Measurements from ENCODE around the gene ASPRV1. TPM values are rescaled to one million over a fixed set of nuclear protein-coding genes. Genes with fewer than 3 reads are reported as not detected.
"Not testable (repeated sequence)": the region's sequence is repeated elsewhere in the genome, so short reads cannot be mapped to it uniquely, and the experiment has no call there.

ASPRV1 gene
- total and polyA plus RNA-seq, 8 donors = 0.73 to 4.2 (median 3.0) TPM

DNA sequence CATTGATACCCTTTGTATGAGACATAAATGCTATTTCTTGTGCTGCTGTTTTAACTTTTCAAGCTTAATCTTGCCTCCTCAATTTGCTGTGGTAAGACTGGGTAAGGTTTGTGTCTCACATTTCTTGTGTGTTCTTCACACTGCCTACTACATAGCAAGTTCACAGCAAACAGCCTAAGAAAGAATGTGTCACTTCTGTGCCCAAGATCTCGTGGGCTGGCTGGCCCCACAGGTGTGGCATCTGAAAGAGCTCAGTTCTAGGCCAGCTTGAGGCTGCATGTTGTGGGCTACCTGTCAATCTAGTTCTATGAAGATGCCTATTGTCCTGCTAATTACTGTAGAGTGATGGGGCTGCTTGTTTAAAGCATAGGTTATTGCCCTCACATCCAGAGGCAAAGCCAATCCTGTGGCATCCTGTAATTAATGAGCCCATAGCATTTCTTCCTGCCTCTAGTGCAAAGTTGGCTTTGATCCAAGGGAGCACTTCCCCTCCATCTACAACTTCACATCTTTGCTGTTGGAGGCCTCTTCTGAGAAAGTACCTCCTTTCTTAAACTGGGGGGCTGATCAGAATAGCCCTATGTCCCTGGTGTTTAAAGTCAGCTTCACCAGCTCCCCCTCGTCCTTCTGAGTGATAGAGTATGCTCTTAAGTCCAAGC is 40.9 kb upstream of the ASPRV1 start:
- no peaks in the 10 kb centered on the region for H3K27me3 ChIP-seq
- TF ChIP-seq, protein P1, sequence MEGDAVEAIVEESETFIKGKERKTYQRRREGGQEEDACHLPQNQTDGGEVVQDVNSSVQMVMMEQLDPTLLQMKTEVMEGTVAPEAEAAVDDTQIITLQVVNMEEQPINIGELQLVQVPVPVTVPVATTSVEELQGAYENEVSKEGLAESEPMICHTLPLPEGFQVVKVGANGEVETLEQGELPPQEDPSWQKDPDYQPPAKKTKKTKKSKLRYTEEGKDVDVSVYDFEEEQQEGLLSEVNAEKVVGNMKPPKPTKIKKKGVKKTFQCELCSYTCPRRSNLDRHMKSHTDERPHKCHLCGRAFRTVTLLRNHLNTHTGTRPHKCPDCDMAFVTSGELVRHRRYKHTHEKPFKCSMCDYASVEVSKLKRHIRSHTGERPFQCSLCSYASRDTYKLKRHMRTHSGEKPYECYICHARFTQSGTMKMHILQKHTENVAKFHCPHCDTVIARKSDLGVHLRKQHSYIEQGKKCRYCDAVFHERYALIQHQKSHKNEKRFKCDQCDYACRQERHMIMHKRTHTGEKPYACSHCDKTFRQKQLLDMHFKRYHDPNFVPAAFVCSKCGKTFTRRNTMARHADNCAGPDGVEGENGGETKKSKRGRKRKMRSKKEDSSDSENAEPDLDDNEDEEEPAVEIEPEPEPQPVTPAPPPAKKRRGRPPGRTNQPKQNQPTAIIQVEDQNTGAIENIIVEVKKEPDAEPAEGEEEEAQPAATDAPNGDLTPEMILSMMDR (IDR thresholded peaks at IDR 0.05) = no peak
- H3K27ac ChIP-seq = peak overlapping the region in 1 of 2 donors; percentile 19
- intact Hi-C loops (cut with DNase I) = no loop called here
- H3K36me3 ChIP-seq = no peaks in the 10 kb centered on the region
- H3K4me1 ChIP-seq = peaks cover 0 to 20% of the 10 kb centered on the region in 2 donors
- DNase-seq (peak in 1 of 4 donors; percentile 6), ATAC-seq (no peak)
- H3K9me3 ChIP-seq = no peaks in the 10 kb centered on the region
- no peak overlapping the region for H3K4me3 ChIP-seq

DNA sequence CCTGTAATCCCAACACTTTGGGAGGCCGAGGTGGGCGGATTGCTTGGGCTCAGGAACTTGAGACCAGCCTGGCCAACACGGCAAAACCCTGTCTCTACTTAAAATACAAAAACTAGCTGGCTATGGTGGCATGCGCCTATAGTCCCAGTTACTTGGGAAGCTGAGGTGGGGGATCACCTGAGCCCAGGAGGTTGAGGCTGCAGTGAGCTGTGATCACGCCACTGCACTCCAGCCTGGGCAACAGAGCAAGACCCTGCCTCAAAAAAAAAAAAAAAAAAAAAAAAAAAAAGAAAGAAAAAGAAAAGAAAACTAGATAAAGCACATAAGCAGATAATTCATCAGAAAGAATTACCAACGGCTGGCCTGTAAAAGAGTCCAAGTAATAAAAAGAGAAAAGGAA is 39.1 kb upstream of the ASPRV1 start:
- H3K9me3 ChIP-seq; H3K36me3 ChIP-seq; DNase-seq; intact Hi-C loops (cut with DNase I); ATAC-seq; H3K4me3 ChIP-seq; H3K27ac ChIP-seq; H3K27me3 ChIP-seq: not testable (repeated sequence)
- peaks cover 0 to 32% of the 10 kb centered on the region in 2 donors for H3K4me1 ChIP-seq

DNA sequence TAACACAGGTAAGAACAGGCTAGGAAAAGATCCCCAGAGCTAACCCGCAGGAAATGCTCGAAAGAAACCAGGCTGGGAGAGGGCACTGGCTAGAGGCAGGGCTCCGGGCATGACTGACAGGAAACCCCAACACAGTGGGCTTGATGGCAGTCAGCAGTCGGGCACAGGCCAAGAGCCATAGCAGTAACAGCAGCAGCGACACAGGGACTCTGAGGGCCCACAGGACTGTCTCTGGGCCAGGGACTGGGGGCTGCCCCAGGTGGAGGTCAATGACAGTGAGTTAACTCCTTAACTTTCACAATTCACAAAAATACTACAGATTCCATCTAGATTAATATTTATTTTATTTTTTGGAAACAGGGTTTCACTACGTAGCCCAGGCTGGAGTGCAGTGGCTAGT is 37.3 kb upstream of the ASPRV1 start:
- Histone ChIP-seq H3K4me1 (peaks cover 0 to 32% of the 10 kb centered on the region in 2 donors), H3K27ac (no peak overlapping the region), H3K36me3 (peaks cover 0 to 8% of the 10 kb centered on the region in 2 donors), H3K27me3 (no peaks in the 10 kb centered on the region), H3K9me3 (no peaks in the 10 kb centered on the region), H3K4me3 (no peak overlapping the region)
- DNase-seq (no peak), ATAC-seq (no peak)
- intact Hi-C loops (cut with DNase I) = no loop called here
- TF ChIP-seq, protein P1 (IDR thresholded peaks at IDR 0.05) = no peak

DNA sequence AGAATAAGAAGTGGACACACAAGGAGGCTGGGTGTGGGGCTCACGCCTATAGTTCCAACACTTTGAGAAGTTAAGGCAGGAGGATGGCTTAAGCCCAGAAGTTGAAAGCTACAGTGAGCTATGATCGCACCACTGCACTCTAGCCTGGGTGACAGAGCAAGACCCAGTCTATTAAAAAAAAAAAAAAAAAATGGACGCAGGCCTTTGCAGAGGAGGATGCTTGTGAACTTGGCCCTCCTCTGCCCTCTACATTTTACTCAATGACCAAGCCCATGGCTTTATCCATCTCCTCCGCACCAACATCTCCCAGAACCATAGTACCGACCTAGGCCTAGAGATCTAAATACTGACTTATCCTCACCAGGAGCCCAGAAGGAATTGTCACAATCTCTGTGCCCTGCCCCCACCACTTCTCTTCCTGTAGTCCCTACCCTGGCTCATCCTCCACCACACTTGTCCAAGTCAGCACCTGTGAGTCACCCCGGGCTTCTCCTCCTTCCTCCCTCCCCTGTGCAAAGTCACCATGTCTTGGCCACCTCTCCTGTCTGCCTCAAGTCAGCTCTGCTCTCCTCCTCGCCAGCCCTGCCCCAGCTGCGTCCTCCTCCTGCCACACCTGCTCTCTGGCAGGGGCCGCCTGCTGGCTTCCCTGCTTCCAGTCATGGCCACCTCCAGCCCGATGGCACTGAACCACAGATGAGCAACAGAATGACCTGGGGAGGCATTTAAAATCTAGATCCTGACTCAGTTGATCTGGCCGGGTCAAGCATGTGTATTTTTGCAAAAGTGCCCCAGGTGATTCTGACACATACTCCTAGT is 35.8 kb upstream of the ASPRV1 start:
- Histone ChIP-seq H3K9me3 (no peaks in the 10 kb centered on the region), H3K27me3 (no peaks in the 10 kb centered on the region), H3K36me3 (peaks cover 0 to 16% of the 10 kb centered on the region in 2 donors), H3K4me3 (no peak overlapping the region), H3K27ac (peak overlapping the region in 1 of 2 donors; percentile 66), H3K4me1 (peaks cover 0 to 24% of the 10 kb centered on the region in 2 donors)
- ATAC-seq = peak; percentile 70
- TF ChIP-seq, protein P1 (IDR thresholded peaks at IDR 0.05) = no peak
- intact Hi-C loops (cut with DNase I) = no loop called here
- DNase-seq = peak in 2 of 4 donors; percentile 56 to 85

DNA sequence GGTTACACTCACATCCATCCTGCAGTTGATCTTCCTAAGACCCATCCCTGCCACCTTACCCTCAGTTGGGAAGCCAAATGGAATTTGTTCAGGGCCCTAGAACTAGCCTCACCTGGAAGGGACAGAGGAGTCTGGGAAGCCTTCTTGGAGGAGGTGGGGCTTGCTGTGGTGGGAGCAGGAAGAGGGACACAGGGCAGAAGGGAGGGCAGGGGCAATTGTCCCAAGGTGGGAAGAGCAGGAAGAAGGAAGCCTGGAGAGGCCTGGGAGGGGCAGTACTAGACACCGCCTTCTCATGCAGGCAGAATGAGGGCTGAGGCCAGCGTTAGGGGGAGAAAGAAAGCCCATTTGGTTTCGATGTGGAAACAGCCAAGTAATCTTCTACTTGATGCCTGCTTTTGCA is 34.1 kb upstream of the ASPRV1 start:
- H3K4me3 ChIP-seq = no peak overlapping the region
- peaks cover 0 to 16% of the 10 kb centered on the region in 2 donors for H3K36me3 ChIP-seq
- no peaks in the 10 kb centered on the region for H3K9me3 ChIP-seq
- intact Hi-C loops (cut with DNase I) = no loop called here
- ATAC-seq (no peak), DNase-seq (no peak)
- H3K4me1 ChIP-seq = peaks cover 0 to 21% of the 10 kb centered on the region in 2 donors
- H3K27me3 ChIP-seq = no peaks in the 10 kb centered on the region
- no peak overlapping the region for H3K27ac ChIP-seq
- TF ChIP-seq, protein P1 (IDR thresholded peaks at IDR 0.05) = no peak

Data from left lung (tissue), 10 donors.